ENCODE data around the gene NKX3-2.

The NKX3-2 gene

GRCh38 chr4:13544606-13545393 lies 492 bp upstream of the NKX3-2 start:
- DNase-seq: peak; percentile 54 to 83 (median 70)

- no peak for DNase-seq
Measured at GRCh38 chr4:13543032-13543838, 1.1 kb downstream of the NKX3-2 start.

DNA sequence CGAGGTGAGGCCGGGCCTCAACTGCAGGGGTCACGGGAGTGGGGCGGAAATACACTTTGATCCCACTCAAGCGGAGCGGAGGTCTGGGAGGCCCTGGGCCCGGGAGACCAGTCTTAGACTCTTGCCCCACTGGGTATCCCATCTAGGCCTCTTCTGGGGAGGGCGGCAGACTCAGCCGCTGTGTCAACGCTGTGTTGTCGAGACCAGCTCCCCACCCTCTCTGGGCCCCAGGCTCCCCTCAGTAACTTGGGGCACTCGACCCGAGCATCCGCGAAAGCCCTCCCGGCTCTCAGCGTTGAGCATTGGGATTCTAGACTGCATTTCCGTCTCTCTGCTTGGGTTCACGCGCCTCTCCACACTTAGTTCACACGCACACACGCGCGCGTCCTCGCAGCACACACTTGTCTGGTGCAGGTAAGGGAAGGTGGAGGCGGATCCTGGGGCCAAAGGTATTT lies 1.7 kb downstream of the NKX3-2 start:
- no peak for DNase-seq

DNA sequence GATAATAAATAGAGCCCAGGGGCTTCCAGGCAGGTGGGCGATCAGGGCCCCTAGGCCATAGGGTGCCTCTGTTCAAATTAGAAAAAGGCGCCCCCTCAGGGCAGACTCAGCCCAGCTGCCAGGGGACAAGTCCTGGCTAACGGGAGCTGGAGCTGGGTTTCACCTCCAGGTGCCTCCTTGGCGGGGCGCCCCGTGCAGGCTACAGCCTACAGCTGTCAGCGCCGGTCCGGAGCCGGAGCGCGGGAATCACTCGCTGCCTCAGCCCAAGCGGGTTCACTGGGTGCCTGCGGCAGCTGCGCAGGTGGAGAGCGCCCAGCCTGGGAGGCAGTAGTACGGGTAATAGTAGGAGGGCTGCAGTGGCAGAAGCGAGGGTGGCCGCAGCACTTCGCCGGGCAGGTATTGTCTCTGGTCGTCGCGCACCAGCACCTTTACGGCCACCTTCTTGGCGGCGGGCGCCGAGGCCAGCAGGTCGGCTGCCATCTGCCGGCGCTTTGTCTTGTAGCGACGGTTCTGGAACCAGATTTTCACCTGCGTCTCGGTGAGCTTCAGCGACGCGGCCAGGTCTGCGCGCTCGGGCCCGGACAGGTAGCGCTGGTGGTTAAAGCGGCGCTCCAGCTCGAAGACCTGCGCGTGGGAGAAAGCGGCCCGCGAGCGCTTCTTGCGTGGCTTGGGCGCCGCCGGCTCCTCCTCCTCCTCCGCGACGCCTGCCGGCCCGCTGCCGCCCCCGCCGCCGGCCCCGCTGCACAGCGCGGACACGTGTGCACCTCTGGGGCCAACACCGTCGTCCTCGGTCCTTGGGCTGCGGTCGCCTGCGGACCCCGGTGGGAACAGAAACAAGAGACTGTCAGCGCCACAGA lies 2.4 kb downstream of the NKX3-2 start:
- no peak for DNase-seq

DNA sequence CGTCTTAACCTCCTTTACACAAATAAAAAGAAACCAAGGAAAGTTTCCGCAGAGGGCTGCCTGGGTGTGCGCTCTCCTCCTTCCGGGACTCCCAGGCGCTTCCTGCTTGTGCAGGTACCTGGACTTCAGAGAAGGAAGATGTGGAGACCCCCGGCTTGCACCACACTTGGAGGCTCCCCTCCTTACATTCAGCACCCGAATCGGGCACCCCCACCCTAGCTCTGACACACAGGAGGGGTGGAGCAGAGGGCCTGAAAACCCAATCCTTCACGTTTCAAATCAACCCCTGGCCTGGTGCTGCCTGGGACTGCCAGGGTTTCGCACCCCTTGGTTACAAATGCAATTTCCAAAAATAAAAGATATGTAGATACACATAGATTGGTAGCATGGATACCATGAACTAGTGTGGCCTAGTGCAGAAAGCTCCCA lies 3.1 kb downstream of the NKX3-2 start:
- DNase-seq: no peak

GRCh38 chr4:13540446-13541175 lies 3.7 kb downstream of the NKX3-2 start:
- DNase-seq: no peak

GRCh38 chr4:13539619-13540445 lies 4.5 kb downstream of the NKX3-2 start:
- no peak for DNase-seq

DNA sequence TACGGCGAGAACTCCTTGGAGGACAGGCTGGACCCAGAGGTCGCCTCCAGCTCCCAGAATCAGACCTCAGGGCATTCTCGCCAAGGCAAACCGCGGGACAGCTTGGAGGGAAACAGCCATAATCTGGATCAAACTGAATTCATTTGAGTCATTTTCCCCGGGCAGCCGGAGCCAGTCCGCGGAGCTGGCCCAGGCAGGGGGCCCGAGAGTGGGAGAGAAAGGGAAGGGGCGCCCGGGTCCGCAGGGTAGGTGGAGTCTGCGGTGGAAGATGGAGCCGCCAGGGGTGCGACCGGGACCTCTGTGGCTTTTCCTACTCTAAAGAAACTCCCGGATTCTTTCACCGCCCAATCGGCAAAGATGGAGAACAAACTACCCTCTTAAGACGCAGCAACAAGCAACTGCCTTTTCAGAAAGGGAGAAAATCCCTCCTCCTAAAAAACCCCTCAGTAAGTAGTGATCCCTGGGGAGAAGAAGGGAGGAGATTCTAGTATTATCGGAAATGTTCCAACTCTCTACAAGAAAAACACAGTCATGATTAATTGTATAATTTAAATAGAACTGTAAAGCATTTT lies 5.2 kb downstream of the NKX3-2 start:
- no peak for DNase-seq

- no peak for DNase-seq
Measured at GRCh38 chr4:13538427-13538973, 5.8 kb downstream of the NKX3-2 start.

DNA sequence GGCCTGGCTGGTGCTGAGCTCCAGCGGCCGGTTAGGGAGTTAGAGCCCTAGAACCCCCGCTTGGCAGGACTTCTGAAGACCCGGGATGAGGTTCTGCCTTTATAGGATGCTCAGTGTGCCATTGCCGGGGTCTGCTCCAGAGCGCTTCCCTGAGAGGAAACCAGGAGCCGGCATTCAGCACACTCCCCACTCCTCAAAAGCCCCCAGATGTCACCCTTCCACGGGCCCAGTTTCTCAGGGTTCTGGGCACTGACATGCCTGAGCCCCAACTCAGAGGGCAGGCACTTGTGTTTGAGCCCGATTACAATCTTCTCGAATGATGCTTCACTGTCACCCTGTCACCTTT lies 6.5 kb downstream of the NKX3-2 start:
- no peak for DNase-seq

- DNase-seq: no peak
Measured at GRCh38 chr4:13537011-13537831, 7.1 kb downstream of the NKX3-2 start.

DNA sequence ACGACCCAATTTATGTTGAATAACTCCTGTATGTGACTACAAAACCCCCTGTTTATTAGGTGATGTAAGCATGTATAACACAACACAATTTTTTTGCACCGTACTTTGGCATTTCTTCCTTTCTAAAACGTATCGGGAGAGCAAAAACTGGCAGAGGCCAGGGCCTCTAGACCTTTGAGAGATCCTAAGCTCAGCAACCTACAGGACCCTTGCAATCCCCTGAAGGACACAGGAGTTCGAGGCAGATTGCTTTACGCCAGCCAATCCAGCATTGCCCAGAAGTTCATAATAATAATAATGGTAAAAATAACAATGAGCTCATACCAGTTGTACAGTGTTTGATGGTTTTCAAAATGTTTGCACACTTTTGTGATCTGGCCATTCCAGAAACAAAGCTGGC lies 7.7 kb downstream of the NKX3-2 start:
- DNase-seq: no peak

DNA sequence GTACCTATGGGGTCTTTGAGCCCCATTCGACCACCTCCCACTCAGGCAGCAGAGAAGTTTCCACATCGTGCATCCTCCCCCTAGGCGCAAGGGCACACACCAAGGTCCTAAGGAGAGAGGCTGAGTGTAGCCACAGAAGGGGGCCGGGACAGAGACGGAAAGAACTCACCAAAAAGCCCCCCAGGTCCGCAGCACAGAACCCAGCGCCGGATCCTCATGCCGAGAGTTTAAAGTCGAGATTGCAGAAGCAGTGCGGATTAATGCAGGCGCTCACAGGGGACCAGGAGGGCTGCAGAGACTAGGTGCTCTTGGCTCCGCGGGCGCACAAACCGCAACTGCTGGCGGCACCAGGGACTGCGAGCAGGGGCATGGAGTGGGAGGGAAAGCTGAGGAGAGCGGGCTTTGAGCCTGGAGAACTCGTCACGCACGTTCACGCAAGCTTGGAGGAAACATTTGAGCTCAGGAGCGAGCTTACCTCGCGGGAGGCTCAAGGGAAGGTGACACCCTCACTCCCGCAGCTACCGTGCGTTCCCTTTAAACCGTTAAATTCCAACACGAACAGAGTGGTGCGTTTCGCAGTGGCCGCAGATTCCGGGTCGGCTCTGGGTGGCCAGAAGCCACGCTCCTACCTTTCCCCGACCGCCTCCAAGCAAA lies 8.5 kb downstream of the NKX3-2 start:
- DNase-seq: no peak

- DNase-seq: no peak
Measured at GRCh38 chr4:13535118-13535517, 9.2 kb downstream of the NKX3-2 start.

DNA sequence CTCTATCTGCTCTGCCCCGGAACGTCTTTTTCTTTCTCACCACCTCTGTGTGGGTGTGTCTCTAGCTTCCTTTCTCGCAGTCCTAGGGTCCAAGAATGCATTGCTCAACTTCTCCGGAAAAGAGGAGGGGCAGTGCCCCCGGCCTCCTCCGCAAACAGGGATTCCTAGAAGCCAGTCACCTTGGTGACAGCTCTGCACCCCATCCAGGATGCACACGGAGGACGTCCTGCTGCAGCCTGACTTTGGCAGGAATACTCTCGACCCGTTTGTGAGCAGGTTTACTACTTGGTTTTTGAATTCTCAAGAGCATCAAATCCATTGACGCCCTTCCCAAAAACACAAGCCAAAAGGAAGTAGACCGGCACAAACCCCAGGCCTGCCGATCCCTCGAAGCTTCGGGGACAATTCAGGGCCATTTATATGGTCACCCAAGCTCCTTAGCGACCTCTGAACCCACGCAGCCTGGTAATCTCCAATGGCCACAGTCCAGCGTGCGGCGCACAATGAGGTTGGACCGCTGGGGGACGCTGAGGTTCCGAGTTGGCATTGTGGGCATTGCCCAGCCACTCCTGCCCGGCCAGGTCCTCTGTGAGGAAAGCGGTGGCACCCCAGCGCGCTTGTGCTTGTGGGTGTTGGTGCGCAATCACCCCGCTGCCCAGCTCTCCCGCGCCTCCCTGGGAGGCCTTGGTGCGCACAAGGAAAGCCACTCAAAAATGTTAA lies 9.8 kb downstream of the NKX3-2 start:
- DNase-seq: no peak

GRCh38 chr4:13533670-13534343 lies 10.5 kb downstream of the NKX3-2 start:
- DNase-seq: no peak

GRCh38 chr4:13531625-13531998 lies 12.7 kb downstream of the NKX3-2 start:
- DNase-seq: no peak
